HG03097 (cell line): Measurements from ENCODE around the gene PRB4.
"Not testable (repeated sequence)": the region's sequence is repeated elsewhere in the genome, so short reads cannot be mapped to it uniquely, and the experiment has no call there.

Experiments
- ATAC-seq: cut with Tn5 transposase; IDR thresholded peaks from one replicate; pipeline ENCODE4 v1.9.1; 2021; ENCODE audit not compliant: unreplicated experiment, low FRiP score

PRB4 gene

DNA sequence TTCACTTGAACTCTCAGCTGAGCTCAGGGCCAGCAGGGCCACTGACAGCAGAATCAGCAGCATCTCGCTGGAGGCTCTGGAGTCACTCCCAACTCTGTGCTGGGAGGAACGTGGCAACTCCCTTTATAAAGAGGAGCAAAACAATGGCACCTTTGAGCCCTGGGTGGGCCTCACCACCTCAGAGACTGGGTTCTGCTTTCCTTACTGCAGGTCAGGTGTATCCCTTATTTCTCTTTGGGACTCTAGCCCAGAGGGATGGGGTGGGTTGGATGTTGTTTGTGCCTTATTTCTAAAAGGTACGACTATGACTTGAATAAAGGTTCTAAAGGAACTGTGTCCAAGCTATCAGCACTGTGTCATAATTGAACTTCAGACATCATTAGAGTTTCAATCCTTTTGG lies at the start of gene PRB4:
TSS of gene PRB4 (minus strand) at position 101 of the 400 bp plus-strand sequence. CDS start at position 63, 38 bp downstream.
- no peak for ATAC-seq

DNA sequence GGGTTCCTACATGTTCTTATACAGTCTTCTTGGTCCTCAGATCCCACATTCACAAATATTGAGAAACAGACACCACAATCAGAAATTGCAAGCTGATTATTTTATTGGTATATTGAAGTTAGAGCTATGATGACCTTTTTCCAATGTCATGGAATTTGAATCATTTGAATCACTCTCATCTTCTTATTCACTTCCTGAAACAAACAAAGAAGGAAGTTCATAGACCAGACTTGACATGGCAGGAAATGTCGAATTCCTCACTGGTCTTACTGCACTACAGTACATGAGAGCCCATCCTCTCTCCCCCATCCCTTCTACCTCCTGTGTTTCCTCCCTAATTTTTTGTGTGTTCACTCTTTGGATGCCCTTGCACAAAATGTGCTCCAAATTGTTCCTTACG lies 41.5 kb upstream of the PRB4 start:
- not testable (repeated sequence) for ATAC-seq

DNA sequence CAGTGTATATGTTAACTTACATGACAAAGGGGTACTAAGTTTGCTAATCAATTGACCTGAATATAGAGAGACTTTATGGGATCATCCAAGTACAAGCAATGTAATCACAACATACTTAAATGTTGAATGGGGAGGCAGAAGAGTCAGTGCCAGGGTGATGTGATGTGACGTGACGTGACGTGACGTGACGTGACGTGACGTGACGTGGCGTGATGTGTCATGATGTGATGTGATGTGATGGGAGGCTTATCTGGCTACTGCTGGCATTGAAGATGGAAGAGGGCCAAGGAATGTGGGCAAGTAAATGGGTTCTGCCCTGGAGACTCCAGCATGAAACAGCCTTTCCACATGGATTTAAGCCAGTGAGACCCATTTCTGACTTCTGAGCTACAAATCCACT lies 38.2 kb upstream of the PRB4 start:
- ATAC-seq = no peak

DNA sequence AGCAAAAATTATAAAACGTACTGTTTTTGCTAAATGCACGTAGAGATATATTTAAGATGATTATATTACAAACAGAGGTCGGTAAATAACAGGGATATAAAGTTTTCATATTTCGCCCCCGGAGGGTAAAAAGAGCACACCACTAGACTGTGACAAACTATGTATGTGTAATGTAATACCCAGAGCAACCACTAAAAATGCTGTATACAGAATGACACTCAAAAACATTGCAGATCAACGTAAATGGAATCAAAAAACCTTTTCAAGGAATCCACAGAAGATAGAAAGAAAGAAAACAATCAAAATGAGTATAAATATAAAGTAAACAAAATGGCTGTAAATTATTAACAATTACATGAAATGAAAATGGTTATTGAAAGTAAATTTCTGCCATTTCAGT lies 37.6 kb upstream of the PRB4 start:
- ATAC-seq = no peak

DNA sequence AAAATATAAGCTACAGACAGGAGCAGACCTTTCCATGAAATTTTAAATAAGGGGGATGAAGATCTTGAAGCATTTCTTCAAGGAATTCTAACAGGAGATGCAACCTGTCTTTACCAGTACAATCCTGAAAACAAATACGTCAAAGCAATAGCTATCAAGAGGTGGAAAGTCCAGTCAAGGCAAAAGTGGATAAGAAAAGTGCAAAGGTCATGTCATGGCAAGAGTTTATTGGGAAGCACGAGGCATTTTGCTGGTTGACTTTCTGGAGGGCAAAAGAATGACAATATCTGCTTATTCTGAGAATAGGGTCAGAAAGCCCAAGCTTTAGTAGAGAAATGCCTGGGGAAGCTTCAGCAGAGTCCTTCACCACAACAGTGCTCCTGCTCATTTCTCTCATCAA lies 34.3 kb upstream of the PRB4 start:
- no peak for ATAC-seq

DNA sequence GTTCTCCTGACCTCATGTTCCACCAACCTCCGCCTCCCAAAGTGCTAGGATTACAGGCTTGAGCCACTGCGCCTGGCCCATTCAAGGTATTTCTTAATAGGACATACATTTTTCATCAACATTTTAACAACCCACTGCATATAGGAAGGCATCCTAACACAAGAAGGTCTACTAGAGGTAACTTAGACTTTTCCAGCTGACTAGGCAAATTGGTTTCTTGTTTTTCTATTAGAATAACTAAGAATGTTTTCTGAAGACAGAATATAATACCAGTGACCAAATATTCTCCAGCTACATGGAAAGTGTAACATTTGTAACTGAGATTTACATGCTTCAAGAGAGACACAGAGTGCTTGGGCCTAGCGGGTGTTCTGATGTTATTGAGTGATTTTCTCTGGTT lies 14.2 kb upstream of the PRB4 start:
- no peak for ATAC-seq

DNA sequence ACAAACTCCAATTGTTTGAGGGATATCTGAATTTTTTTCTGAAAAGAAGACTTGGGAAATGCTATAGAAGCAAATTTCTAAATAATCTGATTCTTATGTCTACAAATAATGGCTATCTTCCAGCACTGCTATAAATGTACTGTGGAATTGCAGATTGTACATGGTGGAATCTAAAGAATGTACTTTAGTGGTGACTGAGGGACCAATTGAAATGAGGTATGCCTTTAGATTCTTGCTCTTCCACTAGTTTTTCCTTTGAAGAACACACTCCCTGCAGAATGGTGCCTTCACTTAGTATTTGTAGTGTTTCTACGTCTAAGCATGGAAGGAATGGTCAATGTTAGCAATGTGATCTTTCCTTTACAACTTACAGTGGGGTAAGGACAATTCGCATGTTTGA lies 11.7 kb upstream of the PRB4 start:
- ATAC-seq = no peak

DNA sequence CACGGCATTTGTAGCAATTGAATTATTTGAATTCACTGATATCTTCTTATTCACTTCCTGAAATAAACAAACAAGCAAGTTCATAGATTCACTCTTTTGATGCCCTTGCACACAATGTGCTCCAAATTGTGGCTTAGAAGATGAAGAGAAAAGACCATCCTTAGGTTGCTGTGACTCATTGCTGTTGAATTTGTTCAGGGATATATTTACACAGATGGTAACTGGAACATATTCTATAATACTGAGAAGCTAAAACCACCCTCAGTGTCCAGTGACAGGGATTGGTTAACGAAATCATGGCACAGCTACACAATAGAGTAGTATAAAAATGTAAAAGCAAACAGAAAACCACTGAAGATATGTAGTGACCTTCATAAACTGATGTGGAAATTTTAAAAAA lies 3.1 kb downstream of the PRB4 start:
- no peak for ATAC-seq

DNA sequence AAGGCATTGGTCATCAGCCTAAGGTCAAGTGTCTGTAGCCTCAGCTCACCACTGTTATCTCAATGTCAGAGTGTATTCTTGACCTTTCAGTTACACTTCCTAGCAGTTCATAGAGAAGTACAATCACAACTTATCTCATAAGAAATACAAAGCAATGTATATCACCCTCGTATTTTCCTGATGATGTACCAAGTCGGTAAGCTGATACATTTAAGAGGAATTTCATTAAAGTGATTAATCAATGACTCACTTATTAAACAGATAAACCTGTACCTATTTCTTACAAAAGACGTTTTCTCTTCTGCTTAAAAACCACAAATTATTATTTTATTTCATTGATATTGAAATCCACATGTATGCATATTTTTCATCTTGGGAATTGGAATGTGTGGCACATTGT lies 36.8 kb downstream of the PRB4 start:
- no peak for ATAC-seq

DNA sequence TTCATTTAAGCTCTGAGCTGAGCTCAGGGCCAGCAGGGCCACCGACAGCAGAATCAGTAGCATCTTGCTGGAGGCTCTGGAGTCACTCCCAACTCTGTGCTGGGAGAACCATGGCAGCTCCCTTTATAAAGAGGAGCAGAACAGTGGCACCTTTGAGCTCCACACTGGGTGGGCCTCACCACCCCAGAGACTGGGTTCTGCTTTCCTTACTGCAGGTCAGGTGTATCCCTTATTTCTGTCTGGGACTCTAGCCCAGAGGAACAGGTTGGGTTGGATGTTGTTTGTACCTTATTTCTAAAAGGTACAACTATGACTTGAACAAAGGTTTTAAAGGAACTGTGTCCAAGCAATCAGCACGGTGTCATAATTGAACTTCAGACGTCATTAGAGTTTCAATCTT lies 40.6 kb downstream of the PRB4 start, which contains the start of gene PRB3:
TSS of gene PRB3 (minus strand) at position 101 of the 400 bp plus-strand sequence. CDS start at position 63, 38 bp downstream.
- ATAC-seq = no peak

DNA sequence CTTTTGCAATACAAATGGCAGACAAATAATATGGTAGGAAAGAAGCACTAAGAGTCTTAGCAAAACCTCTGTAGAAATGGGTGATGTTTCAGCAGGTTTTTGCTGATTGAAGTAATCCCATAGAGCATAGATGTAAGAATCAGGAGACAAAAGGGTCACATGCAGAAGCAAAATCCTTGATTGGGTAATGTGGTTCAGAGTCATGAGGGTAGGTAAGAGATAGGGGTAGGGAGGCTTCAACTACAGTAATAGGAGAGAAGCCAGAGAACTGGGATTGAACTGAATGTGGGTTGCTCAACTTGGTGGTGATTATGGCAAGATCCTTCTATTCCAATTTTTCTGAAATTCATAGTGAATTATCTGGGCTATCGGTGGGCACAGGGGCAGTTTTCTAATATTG lies 45.7 kb downstream of the PRB4 start:
- no peak for ATAC-seq
